DLD1 (cell line): ENCODE measurements around the gene USP2.
"Not testable (repeated sequence)": the region's sequence is repeated elsewhere in the genome, so short reads cannot be mapped to it uniquely, and the experiment has no call there.

Experiments
- in situ Hi-C: cut with HindIII; loops from 2 replicates; pipeline ENCODE4 v1.10.0; 2017; ENCODE audit warnings: low sequenced_read_pairs

Gene USP2

DNA sequence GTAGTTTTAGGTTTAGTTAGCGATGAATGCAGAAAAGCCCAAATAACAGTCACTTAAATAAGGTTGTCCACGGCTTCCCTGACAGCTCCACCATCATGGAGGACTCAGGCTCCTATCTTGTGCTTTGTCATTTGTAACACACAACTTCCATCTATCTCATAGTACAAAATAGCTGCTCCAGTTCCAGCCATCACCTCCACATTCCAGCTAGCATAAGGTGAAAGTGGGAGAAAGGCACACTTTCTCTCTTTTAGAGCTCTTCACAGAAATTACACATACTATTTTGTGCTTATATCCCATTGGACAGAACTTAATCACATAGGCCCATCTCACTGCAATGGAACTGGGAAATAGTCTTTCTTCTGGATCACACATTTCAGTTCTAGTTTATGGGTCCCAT is 32.8 kb upstream of the USP2 start:
- in situ Hi-C loops, result no loop called here

DNA sequence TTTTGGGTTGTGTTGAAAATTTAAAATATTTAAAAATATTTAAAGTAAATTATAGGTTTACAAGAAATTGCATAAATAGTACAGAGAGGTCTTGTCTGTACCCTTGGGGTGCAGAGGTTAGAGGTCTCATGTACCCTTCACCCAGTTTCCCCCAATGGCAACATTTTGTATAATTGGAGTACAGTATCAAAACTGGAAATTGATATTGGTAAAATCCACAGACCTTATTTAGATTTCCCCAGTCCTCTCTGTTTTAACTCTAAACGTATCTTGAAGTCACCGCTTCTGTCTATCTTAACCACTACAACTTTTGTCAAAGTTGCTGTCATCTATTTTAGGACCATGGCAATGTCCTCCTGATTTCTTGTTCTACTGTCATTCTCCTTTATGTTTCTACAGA is 30.6 kb upstream of the USP2 start:
- in situ Hi-C loops, result no loop called here

DNA sequence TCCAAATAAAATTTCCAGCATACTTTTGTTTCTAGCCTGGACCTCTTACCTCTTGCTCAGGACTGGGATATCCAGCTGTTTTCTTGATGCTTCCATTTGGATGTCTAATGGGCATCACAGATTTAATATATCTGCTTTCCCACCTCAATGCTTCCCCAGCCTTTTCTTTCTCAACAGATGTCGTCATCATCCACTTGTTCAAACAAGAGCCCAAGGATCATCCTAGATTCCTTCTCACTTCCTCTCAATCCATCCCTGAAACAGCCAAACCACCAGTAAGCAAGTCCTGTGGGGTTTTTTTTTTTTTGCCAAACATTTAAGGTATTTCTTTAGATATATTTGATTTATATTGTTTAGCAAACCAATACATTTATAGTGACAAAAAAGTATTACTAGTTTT is 29.0 kb upstream of the USP2 start:
- in situ Hi-C loops, result no loop called here

DNA sequence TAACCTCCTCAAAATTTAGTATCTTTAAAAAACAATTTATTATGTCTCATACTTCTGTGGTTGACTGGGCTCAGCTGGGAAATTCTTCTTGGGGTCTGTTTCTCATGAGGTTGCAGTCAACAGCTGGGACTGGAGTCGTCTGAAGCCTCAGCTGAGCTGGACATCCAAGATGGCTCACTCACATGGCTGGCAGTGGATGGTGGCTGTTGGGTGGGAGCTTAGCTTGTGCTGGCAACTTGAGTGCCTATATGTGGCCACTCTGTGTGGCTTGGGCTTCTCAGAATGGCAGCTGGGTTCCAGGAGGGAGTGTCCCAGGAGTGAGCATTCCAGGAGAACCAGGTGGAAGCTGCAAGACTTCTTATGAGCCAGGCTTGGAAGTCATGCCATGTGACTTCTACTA is 28.2 kb upstream of the USP2 start:
- in situ Hi-C loops, result no loop called here

DNA sequence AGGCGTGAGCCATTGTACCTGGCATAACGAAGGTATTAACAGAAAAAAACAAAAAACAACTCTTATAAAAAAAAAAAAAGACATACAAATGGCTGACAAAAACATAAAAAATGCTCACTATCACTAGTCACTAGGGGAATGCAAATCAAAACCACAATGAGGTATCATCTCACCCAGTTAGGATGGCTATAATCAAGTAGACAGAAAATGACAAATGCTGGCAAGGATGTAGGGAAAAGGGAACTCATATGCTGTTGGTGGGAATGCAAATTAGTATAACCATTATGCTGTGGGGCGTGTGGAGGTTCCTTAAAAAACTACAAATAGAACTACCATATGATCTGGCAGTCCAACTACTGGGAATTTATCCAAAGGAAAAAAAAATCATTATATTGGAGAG is 24.5 kb upstream of the USP2 start:
- in situ Hi-C loops, result no loop called here

DNA sequence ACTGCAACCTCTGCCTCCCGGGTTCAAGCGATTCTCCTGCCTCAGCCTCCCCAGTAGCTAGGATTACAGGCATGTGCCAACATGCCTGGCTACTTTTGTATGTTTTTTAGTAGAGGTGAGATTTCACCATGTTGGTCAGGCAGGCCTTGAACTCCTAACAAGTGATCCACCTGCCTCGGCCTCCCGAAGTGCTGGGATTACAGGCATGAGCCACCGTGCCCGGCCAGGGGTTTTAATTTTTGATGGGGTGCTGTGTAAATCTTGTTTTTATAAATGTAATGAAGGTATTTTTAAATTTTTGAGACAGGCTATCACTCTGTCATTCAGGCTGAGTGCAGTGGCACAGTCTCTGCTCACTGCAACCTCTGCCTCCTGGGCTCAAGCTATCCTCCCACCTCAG is 24.0 kb upstream of the USP2 start:
- in situ Hi-C loops, result not testable (repeated sequence)

DNA sequence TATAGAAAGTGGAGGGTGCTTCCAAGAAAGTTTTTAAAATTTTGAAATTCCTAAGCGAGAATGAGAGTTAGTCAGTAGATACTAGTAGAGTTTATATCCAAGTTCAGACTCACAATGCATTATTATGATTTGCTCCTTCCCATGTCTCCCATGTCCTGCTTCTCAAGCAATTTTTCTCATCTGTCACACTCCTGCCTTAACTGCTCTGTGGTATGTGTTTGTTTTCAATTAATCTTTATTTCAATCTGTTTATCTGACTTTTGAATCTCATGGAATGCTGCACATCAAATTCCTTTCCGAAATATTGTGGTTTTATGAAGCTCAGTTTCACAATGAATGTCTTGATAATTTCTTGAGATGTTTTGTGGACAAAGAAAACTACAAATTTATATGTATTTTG is 23.4 kb upstream of the USP2 start:
- in situ Hi-C loops, result no loop called here

DNA sequence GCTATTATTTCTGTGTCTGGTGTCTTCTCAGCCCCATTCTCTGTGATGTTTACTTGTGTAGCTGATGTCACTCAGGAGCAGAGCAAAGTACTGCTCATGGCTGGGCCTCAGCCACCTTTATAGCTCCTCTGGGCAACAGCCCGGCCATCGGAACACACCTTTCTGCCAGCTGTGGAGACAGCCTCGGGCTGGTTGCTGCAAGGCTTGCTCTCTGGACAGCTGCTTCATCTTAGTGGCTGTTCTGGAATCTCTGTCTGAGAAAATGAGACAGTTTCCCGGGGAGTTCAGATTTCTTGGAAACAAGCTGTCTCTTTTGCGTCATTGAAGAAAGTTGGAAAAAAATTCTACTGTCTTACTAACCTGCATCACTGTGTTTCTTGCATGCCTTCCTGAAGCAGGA is 21.5 kb upstream of the USP2 start:
- in situ Hi-C loops, result no loop called here

DNA sequence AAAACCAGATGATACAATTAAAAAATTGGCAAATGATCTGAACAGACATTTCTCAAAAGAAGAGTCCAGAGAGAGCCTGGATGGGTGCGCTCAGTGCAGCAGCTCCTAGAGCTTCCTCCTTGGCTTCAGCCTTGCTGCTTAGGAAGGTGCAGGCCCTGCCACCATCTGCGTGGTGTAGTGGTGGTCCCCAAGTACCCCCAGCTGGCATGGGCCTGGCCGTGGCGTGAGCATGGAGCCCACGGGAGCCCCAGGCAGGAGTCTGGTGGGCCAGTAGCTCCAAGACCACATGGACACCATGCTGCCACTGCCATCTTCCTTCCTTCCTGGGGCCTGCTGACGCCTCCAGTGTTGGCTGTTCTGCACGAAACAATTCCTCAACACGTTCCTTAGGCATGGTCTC is 21.0 kb upstream of the USP2 start:
- in situ Hi-C loops, result no loop called here

DNA sequence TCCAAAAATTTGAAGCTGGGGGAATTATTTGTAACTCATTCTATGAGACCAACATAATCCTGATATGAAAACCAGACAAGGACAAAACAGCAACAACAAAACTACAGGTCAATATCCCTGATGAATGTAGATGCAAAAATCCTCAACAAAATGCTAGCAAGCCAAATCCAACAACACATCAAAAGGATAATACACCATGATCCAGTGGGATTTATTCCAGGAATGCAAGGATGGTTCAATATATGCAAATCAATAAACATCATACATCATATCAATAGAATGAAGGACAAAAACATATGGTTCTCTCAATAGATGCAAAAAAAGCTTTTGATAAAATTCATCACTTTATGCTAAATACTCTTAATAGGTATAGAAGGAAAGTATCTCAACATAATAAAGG is 19.4 kb upstream of the USP2 start:
- in situ Hi-C loops, result no loop called here

DNA sequence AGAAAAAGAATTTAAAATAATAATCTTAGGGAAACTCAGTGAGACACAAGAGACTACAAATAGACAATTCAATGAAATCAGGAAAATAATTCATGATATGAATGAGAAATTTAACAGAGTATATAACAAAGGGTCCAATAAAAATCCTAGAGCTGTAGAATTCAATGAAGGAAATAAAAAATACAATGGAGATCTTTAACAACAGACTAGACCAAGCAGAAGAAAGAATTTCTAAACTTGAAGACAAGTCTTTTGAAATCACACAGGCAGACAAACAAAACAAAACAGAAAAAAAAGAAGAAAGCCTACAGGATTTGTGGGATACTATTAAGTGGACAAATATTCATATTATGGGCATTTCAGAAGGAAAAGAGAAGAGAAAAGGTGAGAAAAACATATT is 16.2 kb upstream of the USP2 start:
- in situ Hi-C loops, result no loop called here

DNA sequence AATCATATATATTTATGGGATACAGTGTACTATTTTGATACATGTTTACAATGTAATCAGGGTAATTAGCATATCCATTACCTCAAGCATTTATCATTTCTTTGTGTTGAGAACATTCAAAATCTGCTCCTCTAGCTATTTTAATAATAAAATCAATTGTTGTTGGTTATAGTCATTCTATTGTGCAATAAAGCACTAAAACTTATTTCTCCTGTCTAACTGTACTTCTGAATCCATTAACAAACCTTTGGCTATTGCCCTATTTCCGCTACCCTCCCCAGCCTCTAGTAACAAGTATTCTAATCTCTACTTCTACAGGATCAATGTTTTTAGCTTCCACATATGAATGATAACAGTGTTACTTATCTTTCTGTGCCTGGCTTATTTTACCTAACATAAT is 15.3 kb upstream of the USP2 start:
- in situ Hi-C loops, result no loop called here

DNA sequence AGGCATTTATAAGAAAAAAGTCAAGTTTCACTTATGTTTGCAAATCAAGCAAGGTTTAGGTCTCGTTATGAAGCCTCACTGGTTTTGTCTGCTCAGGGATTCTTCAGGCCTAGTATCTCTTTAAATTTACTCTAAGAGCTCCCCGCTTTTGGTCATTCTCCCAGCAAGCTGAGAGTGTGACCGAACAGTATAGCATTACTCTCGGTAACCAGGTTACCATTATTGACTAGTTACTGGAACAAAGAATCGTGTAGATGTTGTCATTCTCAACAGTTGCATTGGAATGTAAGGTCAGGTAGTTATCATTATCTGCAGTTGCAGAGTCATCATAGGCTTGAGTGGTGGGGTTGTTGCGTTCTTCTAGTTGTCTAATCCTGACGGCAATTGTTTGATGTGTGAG is 9.8 kb upstream of the USP2 start:
- in situ Hi-C loops, result no loop called here

DNA sequence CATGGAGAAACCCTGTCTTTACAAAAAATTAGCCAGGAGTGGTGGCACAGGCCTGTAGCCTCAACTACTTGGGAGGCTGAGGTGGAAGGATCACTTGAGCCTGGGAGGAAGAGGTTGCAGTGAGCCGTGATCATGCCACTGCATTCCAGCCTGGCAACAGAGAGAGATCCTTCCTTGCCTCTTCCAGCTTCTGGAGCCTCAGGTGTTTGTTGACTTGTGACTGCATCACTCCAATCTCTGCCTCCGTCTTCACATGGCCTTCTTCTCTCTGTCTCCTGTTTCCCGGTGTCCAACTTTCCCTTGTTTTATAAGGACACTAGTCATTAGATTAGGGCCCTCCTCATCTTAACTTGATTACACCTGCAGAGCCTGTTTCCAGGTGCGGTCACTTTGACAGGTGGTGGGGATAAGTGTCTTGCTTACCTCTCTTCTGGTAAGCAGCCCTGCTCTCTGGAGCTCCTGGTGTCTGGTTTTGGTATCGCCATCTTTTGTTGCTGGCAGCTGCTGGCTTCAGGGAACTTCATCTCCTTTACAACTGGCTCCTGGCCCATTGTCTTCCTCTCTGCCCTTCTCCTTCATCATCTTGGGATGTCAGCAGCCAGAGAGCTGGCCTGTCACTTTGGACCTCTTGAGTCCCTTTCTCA is 8.2 kb upstream of the USP2 start:
- in situ Hi-C loops, result no loop called here

DNA sequence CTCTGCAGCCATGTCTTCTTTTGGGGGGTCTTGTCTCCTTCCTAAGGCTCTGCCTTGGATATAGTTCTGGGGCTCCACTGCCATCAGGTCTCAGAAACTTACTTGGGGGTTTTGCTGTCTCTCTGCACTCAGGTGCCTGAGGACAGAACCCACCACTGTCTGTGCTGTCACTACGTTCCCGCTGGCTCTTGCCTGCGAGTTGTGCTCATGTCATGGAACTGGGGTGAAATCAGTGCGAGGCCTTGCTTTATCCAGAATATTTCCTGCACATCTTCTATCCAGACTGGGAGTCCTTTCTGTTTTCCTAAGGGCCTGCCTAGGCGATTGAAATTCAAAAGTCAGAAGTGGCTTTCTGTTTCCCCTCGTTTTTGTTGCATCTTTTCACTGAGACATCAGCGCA is 6.6 kb upstream of the USP2 start:
- in situ Hi-C loops, result no loop called here

DNA sequence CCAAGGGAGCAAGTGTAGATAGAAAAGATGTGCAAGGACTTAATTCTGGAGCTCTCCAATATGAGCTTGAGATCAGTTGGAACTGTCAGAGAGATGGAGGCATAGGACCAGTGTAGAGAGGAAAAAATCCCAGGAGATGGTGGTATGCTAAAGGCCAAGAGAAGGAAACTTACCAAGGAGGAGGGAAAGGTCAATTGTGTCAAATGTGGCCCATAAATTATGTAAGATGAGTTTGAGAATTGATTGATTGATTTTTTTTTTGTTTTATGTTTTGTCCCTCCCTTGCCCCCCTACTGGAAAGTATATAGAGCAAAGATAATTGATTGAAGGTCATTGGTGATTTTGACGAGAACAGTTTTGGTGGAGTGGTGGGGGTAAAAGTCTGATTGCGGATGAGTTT is 2.8 kb upstream of the USP2 start:
- in situ Hi-C loops, result no loop called here

DNA sequence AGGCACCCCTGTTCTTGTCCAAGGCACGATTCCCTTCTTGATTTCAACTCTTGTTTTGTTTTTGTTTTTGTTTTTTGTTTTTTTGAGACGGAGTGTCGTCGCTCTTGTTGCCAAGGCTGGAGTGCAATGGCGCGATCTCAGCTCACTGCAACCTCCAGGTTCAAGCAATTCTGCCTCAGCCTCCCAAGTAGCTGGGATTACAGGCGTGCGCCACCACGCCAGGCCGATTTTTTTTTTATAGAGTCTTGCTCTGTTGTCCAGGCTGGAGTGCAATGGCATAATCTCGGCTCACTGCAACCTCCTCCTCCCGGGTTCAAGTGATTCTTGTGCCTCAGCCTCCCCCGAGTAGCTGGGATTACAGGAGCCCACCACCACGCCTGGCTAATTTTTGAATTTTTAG is 1.0 kb upstream of the USP2 start:
- in situ Hi-C loops, result not testable (repeated sequence)

DNA sequence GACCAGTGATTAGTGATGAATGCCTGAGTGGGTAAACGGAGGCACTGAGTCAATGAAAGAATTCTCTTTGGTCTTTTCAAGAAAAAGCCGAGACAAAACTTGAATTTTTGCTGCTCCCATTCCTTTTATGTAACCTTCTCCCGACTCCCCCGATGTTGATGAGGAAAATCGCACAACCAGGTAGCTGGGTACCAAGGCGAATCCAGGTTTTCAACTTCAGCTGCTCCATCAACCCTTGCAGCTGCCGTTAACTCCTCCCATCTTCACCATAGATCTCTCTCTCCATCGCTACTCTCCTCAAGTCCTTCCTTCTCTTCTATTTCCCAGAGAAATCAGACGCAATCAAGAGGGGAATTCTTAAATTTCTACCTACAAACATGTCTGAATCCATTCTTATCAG is 611 bp upstream of the USP2 start:
- in situ Hi-C loops, result no loop called here

DNA sequence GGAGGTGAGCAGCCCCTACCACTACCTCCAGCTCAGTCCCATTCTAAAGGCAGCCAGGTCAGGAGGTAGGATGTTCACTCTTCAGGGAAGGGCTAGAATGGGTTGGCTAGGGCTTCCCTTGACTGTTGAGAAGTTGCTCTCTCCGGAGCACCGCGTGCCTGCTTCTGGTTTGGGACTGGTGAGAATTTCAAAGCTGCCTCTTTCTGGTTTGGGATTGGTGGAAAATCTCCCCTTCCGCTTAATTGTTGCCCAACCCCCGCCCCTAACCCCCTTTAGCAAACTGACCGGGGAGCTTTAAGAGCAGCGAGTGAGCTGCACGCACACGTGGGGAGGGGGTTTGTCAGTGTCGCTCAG is 686 bp downstream of the USP2 start:
- in situ Hi-C loops, result no loop called here

DNA sequence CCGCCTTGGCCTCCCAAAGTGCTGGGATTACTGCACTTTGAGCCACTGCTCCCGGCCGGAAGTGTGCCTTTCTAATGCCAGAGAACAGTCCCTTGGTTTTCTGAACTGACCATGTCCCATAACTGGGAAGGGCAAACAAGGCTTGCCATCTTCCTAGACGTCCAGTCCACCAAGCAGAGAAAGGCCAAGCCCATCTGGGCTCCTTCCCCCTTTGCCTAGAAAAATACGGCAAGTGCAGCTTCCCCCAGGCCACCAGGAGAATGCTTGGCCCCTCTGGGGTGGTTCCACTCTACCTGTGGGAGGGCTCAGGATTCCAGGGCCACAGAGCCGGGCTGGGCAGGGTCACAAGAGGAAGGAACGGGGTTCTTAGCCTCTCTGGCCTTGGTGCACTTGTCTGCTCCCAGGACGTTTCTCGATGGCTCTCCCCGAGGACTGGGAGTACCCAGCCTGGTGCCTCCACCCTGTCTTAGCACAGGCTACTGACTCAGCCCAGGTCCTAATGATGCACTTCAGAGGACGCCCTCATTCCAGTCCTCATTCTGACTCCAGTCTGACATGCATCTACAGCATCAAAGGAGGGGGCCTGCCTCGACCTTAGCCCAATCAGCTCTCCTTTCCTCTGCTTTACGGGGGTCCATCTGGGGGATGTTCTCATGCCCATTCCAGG is 1.2 kb downstream of the USP2 start:
- in situ Hi-C loops, result no loop called here

DNA sequence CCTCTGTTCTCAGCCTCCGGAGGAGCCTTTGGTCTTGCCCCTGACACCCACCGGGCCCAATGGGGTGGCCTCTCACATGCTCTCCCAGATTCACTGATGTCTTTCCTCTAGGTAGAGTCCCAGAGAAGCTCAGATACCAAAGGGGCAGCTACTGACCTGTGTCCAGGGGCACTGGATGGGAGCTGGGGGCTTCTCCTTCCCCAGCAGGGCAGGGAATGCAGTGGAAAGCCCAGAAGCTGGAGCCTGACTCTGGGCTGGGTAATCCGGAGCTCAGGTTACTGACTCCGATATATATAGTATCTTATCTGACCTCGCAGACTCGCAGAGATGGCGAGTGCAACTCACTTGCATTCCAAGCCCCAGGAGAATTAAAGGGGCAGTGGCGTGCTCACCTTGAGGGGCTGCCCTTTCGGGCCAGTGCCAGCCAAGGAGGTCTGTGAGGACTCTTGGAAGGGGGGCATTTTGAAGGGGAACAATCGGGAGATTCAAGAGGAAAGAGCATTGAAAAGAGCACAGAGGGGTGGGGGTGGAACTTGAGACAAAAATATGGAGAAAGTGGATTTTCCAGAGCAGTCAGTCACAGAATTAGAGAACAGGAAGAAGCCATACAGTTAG is 2.5 kb downstream of the USP2 start:
- in situ Hi-C loops, result loop anchor here (10.0 kb wide), 1 partner anchor 74 kb away; no protein-coding TSS in a partner anchor

DNA sequence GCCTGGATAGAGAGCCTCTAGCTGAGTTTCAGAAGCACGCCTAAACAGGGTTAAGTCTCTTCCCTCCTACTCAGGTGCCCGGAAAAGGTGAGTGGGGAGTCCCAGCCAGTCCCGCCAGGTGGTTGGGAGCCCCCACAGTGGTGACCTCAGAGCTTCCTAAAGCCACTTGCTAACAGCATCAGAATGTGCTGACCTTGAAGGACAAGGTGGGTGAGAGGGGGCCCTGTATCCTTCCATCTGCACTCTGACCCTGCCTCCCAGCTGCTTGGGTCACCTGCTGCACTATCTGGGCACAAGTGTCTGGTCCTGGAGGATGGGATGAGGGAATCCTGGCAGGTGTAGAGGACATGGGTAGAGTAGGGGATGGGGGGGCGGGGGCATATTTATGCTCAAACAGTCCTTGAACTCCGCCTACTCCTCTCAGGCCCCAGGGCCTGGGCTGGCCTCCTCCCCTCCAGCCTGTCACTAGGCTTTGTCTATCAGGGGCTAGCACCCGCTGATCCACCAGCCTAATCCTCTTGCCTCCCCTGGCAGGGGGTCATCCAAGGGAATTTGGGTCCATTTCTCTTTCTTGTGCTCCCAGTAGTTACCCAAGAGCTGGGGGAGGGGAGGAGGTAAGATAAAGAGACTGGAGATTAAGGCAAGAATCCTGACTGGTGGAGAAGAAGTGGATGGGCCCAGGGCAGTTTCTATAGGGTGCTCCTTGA is 3.4 kb downstream of the USP2 start:
- in situ Hi-C loops, result loop anchor here (10.0 kb wide), 1 partner anchor 73 kb away; no protein-coding TSS in a partner anchor
